Stimulated activated CD8-positive, alpha-beta memory T cell treated with anti-CD3 and anti-CD28 coated beads, Interleukin-4, amount 100 ng/mL, for 1 hour (primary cell): ENCODE results near the gene KRTAP4-5.
"Not testable (repeated sequence)": the region's sequence is repeated elsewhere in the genome, so short reads cannot be mapped to it uniquely, and the experiment has no call there.

Source experiments
- DNase-seq, 2 donors: peaks; one replicate each; pipeline ENCODE4 v3.0.0-alpha.2; 2020; ENCODE audit warnings: low read depth in 2 of 2, low spot score in 1 of 2

The KRTAP4-5 gene

GRCh38 chr17:41147531-41148204, 2.0 kb downstream of the KRTAP4-5 start:
- no peak for DNase-seq

GRCh38 chr17:41145261-41145660, 4.4 kb downstream of the KRTAP4-5 start:
- no peak for DNase-seq

- DNase-seq, result no peak
Measured at GRCh38 chr17:41144846-41145245, 4.8 kb downstream of the KRTAP4-5 start.

GRCh38 chr17:41141361-41141760, 8.3 kb downstream of the KRTAP4-5 start:
- no peak for DNase-seq

- no peak for DNase-seq
Measured at GRCh38 chr17:41140360-41141131, 9.1 kb downstream of the KRTAP4-5 start, which contains the start of gene KRTAP4-6. Gene KRTAP4-6, minus strand, starts transcription at chr17:41140544. Its CDS starts 57 bp downstream, at chr17:41140487.

- not testable (repeated sequence) for DNase-seq
Measured at GRCh38 chr17:41139865-41140264, 9.8 kb downstream of the KRTAP4-5 start.

GRCh38 chr17:41133880-41134735, 15.5 kb downstream of the KRTAP4-5 start:
- DNase-seq, result no peak

- no peak for DNase-seq
Measured at GRCh38 chr17:41131979-41132378, 17.6 kb downstream of the KRTAP4-5 start.

- DNase-seq, result no peak
Measured at GRCh38 chr17:41127371-41127770, 22.3 kb downstream of the KRTAP4-5 start.

GRCh38 chr17:41126412-41126811, 23.2 kb downstream of the KRTAP4-5 start:
- no peak for DNase-seq

GRCh38 chr17:41125064-41125463, 24.6 kb downstream of the KRTAP4-5 start:
- no peak for DNase-seq

GRCh38 chr17:41123991-41124371, 25.6 kb downstream of the KRTAP4-5 start, which contains the start of gene KRTAP4-12:
Gene KRTAP4-12, minus strand, starts transcription at chr17:41124182. Its CDS starts 60 bp downstream, at chr17:41124122.
- DNase-seq, result not testable (repeated sequence)

GRCh38 chr17:41123292-41123990, 26.2 kb downstream of the KRTAP4-5 start:
- DNase-seq, result not testable (repeated sequence)

GRCh38 chr17:41121742-41122141, 27.9 kb downstream of the KRTAP4-5 start:
- no peak for DNase-seq

GRCh38 chr17:41119696-41120690, 29.6 kb downstream of the KRTAP4-5 start:
- not testable (repeated sequence) for DNase-seq

- DNase-seq, result no peak
Measured at GRCh38 chr17:41118721-41119120, 30.9 kb downstream of the KRTAP4-5 start.

GRCh38 chr17:41117846-41118386, 31.7 kb downstream of the KRTAP4-5 start, which contains the start of gene KRTAP4-11:
Gene KRTAP4-11, minus strand, starts transcription at chr17:41118373. Its CDS starts 58 bp downstream, at chr17:41118315.
- DNase-seq, result not testable (repeated sequence)

- no peak for DNase-seq
Measured at GRCh38 chr17:41116297-41116696, 33.3 kb downstream of the KRTAP4-5 start.
